HFFc6 (cell line): ENCODE measurements around the gene NEDD4. TPM values are rescaled to one million over a fixed set of nuclear protein-coding genes. Genes with fewer than 3 reads are reported as not detected.
A peak's percentile ranks its signal among the peaks of the same experiment; 100 is the strongest.

Experiments
- DNase-seq: peaks from one replicate; pipeline ENCODE4 v3.0.0-alpha.2; 2018
- H3K27ac Mint-ChIP-seq: 2 replicates; pipeline ENCODE4 v1.8.0; 2020; ENCODE audit warnings: mild to moderate bottlenecking, mixed read lengths
- H3K27me3 Mint-ChIP-seq: 2 replicates; pipeline ENCODE4 v1.8.0; 2021; ENCODE audit warnings: mild to moderate bottlenecking, moderate library complexity, mixed read lengths; ENCODE audit not compliant: insufficient read depth
- H3K36me3 Mint-ChIP-seq: 2 replicates; pipeline ENCODE4 v1.8.0; 2021; ENCODE audit warnings: low read depth, mixed read lengths
- H3K4me1 Mint-ChIP-seq: 2 replicates; pipeline ENCODE4 v1.8.0; 2020; ENCODE audit warnings: low read depth, mixed read lengths
- H3K4me3 Mint-ChIP-seq: 2 replicates; pipeline ENCODE4 v1.8.0; 2020; ENCODE audit warnings: mild to moderate bottlenecking, moderate library complexity, mixed read lengths
- H3K9me3 Mint-ChIP-seq: 2 replicates; pipeline ENCODE4 v1.8.0; 2020; ENCODE audit warnings: mild to moderate bottlenecking, mixed read lengths
- total RNA-seq, 6 experiments: library from RNA; stranded (reverse); fragmentation: NEBNext Ultra II Directional; extraction: Animal tissue kit (Norgen Biotek cat#: 25700); gene quantifications; 2 replicates in 1 of 6; 3 replicates in 5 of 6; pipeline ENCODE4 v1.2.3, GENCODE V29; 2021
- TF ChIP-seq, protein P1 (sequence below): fragments of 200-600 bp; sonication (generic); IDR thresholded peaks from 2 replicates; pipeline ENCODE4 v1.5.0; 2021; ENCODE audit warnings: antibody characterized with exemption, mild to moderate bottlenecking

Gene NEDD4
- total RNA-seq, 6 experiments from 2014 or later: 27.0 to 37.7 (median 34.0) TPM

DNA sequence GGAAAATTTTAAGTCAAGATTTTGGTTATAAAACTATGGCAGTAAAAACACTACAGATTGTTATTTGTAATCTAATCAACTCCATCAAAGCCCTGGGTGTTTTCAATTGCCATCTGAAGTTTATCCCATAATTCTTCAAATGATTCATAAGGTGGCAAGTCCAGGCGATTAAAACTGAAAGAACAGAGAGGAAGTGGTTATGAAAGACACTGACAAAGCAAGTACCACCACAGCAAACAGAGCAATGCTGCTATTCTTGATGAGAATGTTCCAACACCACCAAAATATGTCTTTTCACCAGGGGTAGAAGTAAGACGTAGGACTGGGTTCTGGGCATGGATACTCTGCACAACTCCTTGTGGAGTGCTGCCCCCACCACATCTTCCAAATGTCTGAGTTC lies 163.6 kb downstream of the NEDD4 start:
- TF ChIP-seq, protein P1, sequence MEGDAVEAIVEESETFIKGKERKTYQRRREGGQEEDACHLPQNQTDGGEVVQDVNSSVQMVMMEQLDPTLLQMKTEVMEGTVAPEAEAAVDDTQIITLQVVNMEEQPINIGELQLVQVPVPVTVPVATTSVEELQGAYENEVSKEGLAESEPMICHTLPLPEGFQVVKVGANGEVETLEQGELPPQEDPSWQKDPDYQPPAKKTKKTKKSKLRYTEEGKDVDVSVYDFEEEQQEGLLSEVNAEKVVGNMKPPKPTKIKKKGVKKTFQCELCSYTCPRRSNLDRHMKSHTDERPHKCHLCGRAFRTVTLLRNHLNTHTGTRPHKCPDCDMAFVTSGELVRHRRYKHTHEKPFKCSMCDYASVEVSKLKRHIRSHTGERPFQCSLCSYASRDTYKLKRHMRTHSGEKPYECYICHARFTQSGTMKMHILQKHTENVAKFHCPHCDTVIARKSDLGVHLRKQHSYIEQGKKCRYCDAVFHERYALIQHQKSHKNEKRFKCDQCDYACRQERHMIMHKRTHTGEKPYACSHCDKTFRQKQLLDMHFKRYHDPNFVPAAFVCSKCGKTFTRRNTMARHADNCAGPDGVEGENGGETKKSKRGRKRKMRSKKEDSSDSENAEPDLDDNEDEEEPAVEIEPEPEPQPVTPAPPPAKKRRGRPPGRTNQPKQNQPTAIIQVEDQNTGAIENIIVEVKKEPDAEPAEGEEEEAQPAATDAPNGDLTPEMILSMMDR: no peak

GRCh38 chr15:55827955-55828354 lies 165.5 kb downstream of the NEDD4 start:
- Mint-ChIP-seq H3K36me3 (peaks cover 12% of the 10 kb centered on the region; the same call in 1 of the 2 replicates), H3K27me3 (peaks cover 3% of the 10 kb centered on the region), H3K9me3 (no peaks in the 10 kb centered on the region), H3K4me3 (no peak overlapping the region), H3K27ac (no peak overlapping the region), H3K4me1 (peaks cover 18% of the 10 kb centered on the region)
- TF ChIP-seq, protein P1: no peak
- DNase-seq: no peak

More for the DNA sequence above, 163.6 kb downstream of the NEDD4 start:
- Mint-ChIP-seq H3K4me1 (peaks cover 6% of the 10 kb centered on the region; the same call in 1 of the 2 replicates), H3K4me3 (no peak overlapping the region), H3K36me3 (peaks cover 12% of the 10 kb centered on the region; the same call in 1 of the 2 replicates), H3K27ac (no peak overlapping the region), H3K27me3 (no peaks in the 10 kb centered on the region), H3K9me3 (no peaks in the 10 kb centered on the region)
- DNase-seq: no peak

- H3K4me3 Mint-ChIP-seq: no peak overlapping the region
- TF ChIP-seq, protein P1: no peak
- no peaks in the 10 kb centered on the region for H3K9me3 Mint-ChIP-seq
- no peak overlapping the region; the same call in 1 of the 2 replicates for H3K27ac Mint-ChIP-seq
- peaks cover 21% of the 10 kb centered on the region for H3K4me1 Mint-ChIP-seq
- peaks cover 3% of the 10 kb centered on the region for H3K27me3 Mint-ChIP-seq
- H3K36me3 Mint-ChIP-seq: peaks cover 12% of the 10 kb centered on the region; the same call in 1 of the 2 replicates
- no peak for DNase-seq
Observed at GRCh38 chr15:55827204-55827603, 166.2 kb downstream of the NEDD4 start.

DNA sequence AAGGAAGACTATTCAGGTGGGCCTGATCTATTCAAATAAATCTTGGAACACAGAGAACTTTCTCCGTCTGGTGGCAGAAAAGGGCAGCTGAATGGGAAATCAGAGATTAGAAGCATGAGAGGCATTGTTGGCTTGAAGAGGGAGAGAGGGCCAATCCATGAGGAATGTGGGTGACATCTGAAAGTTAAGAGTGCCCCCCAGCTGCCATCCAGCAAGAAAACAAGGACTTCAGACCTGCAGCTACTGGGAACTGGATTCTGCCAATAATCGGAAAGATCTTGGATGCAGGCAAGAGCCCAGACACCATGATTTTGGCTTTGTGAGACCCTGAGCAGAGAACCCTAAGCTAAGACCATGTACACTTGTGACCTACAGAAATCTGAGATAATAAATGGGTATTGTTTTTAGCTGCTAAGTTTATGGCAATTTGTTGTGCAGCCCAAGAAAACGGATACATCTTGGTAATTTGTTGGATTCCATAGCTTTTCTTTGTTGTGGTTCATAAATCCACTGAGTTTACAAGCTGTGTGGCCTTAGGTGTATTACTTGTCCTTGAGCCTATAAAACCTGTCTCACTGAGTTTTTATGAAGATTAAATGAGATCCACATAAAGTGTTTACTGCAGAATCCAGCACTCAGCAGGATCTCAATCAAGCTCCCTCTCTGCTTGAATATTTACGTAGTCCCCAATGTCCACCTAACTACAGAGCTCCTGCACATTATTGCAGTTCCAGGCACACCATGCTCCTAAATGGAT lies 168.4 kb downstream of the NEDD4 start:
- DNase-seq: no peak
- Mint-ChIP-seq H3K27me3 (peaks cover 3% of the 10 kb centered on the region), H3K9me3 (no peaks in the 10 kb centered on the region), H3K4me1 (peaks cover 21% of the 10 kb centered on the region), H3K36me3 (peaks cover 7% of the 10 kb centered on the region; the same call in 1 of the 2 replicates), H3K4me3 (no peak overlapping the region), H3K27ac (no peak overlapping the region)
- TF ChIP-seq, protein P1: peak; percentile 9; the same call in 1 of the 2 replicates

DNA sequence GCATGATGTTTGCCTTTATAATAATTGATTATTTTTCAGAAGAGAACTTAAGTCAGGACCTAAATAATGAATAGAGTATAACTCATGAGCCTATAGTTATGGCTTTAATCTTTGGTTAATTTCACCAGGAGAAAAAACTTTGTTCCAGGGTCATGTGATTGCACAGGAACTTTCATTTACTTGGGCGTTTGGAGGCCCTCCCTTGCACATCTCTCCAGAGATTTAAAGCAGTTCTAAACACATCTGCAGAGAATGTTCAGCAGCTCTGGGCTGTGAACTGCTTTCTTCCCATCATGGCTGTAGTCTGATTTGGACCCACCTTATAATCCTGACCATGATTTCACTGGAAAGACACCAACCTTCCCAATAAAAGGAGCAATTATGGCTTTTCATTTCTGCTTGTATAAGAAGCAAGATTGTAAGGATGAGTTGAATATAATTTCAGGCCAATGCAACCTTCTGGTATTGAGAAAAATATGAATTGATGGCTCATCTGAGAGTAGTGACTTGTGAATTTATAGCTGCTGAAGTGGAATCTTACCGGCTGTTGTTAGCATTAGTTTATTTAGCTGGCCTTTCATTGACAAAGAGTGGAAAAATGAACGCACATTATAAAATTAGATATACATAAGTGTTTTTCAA lies 169.6 kb downstream of the NEDD4 start:
- H3K27me3 Mint-ChIP-seq: peaks cover 3% of the 10 kb centered on the region
- peaks cover 15% of the 10 kb centered on the region for H3K4me1 Mint-ChIP-seq
- TF ChIP-seq, protein P1: no peak
- H3K27ac Mint-ChIP-seq: no peak overlapping the region
- H3K36me3 Mint-ChIP-seq: no peaks in the 10 kb centered on the region
- no peaks in the 10 kb centered on the region for H3K9me3 Mint-ChIP-seq
- no peak for DNase-seq
- H3K4me3 Mint-ChIP-seq: no peak overlapping the region
